ENCODE results near the gene NPDC1.
A peak's percentile ranks its signal among the peaks of the same experiment; 100 is the strongest.

The NPDC1 gene

GRCh38 chr9:137055385-137056364, 9.7 kb upstream of the NPDC1 start:
- DNase-seq: no peak

- DNase-seq: no peak
Measured at GRCh38 chr9:137054932-137055384, 9.0 kb upstream of the NPDC1 start.

- peak; percentile 65 for DNase-seq
Measured at GRCh38 chr9:137053944-137054931, 8.3 kb upstream of the NPDC1 start, which contains the start of gene ENTPD2. Gene ENTPD2 (minus strand): TSS chr9:137054061. CDS start chr9:137053997, 64 bp downstream.

GRCh38 chr9:137052998-137053943, 7.3 kb upstream of the NPDC1 start:
- no peak for DNase-seq

GRCh38 chr9:137052293-137052692, 6.3 kb upstream of the NPDC1 start:
- no peak for DNase-seq

GRCh38 chr9:137051145-137051724, 5.3 kb upstream of the NPDC1 start:
- no peak for DNase-seq

- no peak for DNase-seq
Measured at GRCh38 chr9:137050570-137050969, 4.6 kb upstream of the NPDC1 start.

GRCh38 chr9:137049544-137050449, 3.8 kb upstream of the NPDC1 start:
- peak; percentile 81 for DNase-seq

- DNase-seq: no peak
Measured at GRCh38 chr9:137048655-137049543, 2.9 kb upstream of the NPDC1 start.

- peak; percentile 55 for DNase-seq
Measured at GRCh38 chr9:137045294-137046087, 486 bp downstream of the NPDC1 start.

GRCh38 chr9:137044502-137045177, 1.3 kb downstream of the NPDC1 start:
- no peak for DNase-seq

- no peak for DNase-seq
Measured at GRCh38 chr9:137044037-137044436, 1.9 kb downstream of the NPDC1 start.

GRCh38 chr9:137042751-137043727, 2.9 kb downstream of the NPDC1 start:
- DNase-seq: no peak

GRCh38 chr9:137041124-137041523, 4.9 kb downstream of the NPDC1 start:
- no peak for DNase-seq

GRCh38 chr9:137040568-137040967, 5.4 kb downstream of the NPDC1 start:
- DNase-seq: no peak

GRCh38 chr9:137039611-137040366, 6.2 kb downstream of the NPDC1 start:
- no peak for DNase-seq
